ENCODE data around the gene SESTD1. TPM values are rescaled to one million over a fixed set of nuclear protein-coding genes. Genes with fewer than 3 reads are reported as not detected.

Gene SESTD1
- total and polyA plus RNA-seq, 8 donors, result 36.0 to 76.9 (median 49.7) TPM

GRCh38 chr2:179233626-179234430 lies 30.8 kb downstream of the SESTD1 start:
- Histone ChIP-seq H3K4me3 (peak overlapping the region in 1 of 2 donors; percentile 8), H3K9me3 (no peaks in the 10 kb centered on the region), H3K27me3 (no peaks in the 10 kb centered on the region), H3K36me3 (no peaks in the 10 kb centered on the region), H3K27ac (peak overlapping the region; percentile 5 to 74), H3K4me1 (peaks cover 1 to 57% of the 10 kb centered on the region in 2 donors)
- ATAC-seq, result no peak
- DNase-seq, result no peak
- TF ChIP-seq CTCF (IDR thresholded peaks at IDR 0.05), result no peak
- intact Hi-C loops (cut with DNase I), result no loop called here

- DNase-seq (no peak), ATAC-seq (peak; percentile 11)
- Histone ChIP-seq H3K36me3 (no peaks in the 10 kb centered on the region), H3K9me3 (no peaks in the 10 kb centered on the region), H3K27me3 (no peaks in the 10 kb centered on the region), H3K27ac (peak overlapping the region; percentile 5 to 51), H3K4me1 (peaks cover 0 to 49% of the 10 kb centered on the region in 2 donors), H3K4me3 (peak overlapping the region in 1 of 2 donors; percentile 8)
- no peak for TF ChIP-seq CTCF (IDR thresholded peaks at IDR 0.05)
- intact Hi-C loops (cut with DNase I), result no loop called here
These were observed 31.5 kb downstream of the SESTD1 start for GRCh38 chr2:179233083-179233490.

- H3K27ac ChIP-seq, result no peak overlapping the region
- no peak for ATAC-seq
These were observed 37.7 kb downstream of the SESTD1 start for GRCh38 chr2:179226961-179227259.

GRCh38 chr2:179226203-179226960 lies 38.2 kb downstream of the SESTD1 start:
- H3K27ac ChIP-seq, result no peak overlapping the region
- H3K9me3 ChIP-seq, result no peaks in the 10 kb centered on the region
- H3K4me1 ChIP-seq, result peaks cover 0 to 8% of the 10 kb centered on the region in 2 donors
- H3K27me3 ChIP-seq, result no peaks in the 10 kb centered on the region
- intact Hi-C loops (cut with DNase I), result no loop called here
- no peak overlapping the region for H3K4me3 ChIP-seq
- no peak for DNase-seq
- H3K36me3 ChIP-seq, result no peaks in the 10 kb centered on the region
- no peak for ATAC-seq
- no peak for TF ChIP-seq CTCF (IDR thresholded peaks at IDR 0.05)

More at GRCh38 chr2:179226961-179227259, 37.7 kb downstream of the SESTD1 start:
- H3K4me1 ChIP-seq, result peaks cover 0 to 8% of the 10 kb centered on the region in 2 donors
- no peaks in the 10 kb centered on the region for H3K27me3 ChIP-seq
- no peaks in the 10 kb centered on the region for H3K9me3 ChIP-seq
- no peak overlapping the region for H3K4me3 ChIP-seq
- TF ChIP-seq CTCF (IDR thresholded peaks at IDR 0.05), result no peak
- DNase-seq, result no peak
- no peaks in the 10 kb centered on the region for H3K36me3 ChIP-seq
- intact Hi-C loops (cut with DNase I), result no loop called here

GRCh38 chr2:179224361-179224760 lies 40.3 kb downstream of the SESTD1 start:
- DNase-seq, result no peak
- H3K36me3 ChIP-seq, result no peaks in the 10 kb centered on the region
- no peaks in the 10 kb centered on the region for H3K9me3 ChIP-seq
- TF ChIP-seq CTCF (IDR thresholded peaks at IDR 0.05), result no peak
- intact Hi-C loops (cut with DNase I), result no loop called here
- H3K4me1 ChIP-seq, result peaks cover 0 to 8% of the 10 kb centered on the region in 2 donors
- ATAC-seq, result no peak
- H3K27ac ChIP-seq, result no peak overlapping the region
- no peak overlapping the region for H3K4me3 ChIP-seq
- no peaks in the 10 kb centered on the region for H3K27me3 ChIP-seq
